Adrenal gland (tissue), 12 donors: Measurements from ENCODE around the gene METTL1. TPM values are rescaled to one million over a fixed set of nuclear protein-coding genes. Genes with fewer than 3 reads are reported as not detected.

ENCODE experiments used
- DNase-seq, 7 donors: peaks; one replicate each; pipeline ENCODE4 v3.0.0-alpha.2; 2019 to 2020
- H3K27ac ChIP-seq, 5 donors: fragments of 200-600 bp; sonication (generic) in 4 of 5; 1 replicate in 3 of 5; 2 replicates in 2 of 5; pipeline versions ENCODE4 v1.5.1 to v1.8.0; 2016 to 2020; ENCODE audit warnings: mild to moderate bottlenecking in 1 of 5
- H3K27me3 ChIP-seq: fragments of 200-600 bp; 2 replicates; pipeline ENCODE4 v1.8.0; 2021
- H3K36me3 ChIP-seq, 2 donors: fragments of 200-600 bp; replicated peaks in 1 of 2; 1 replicate in 1 of 2; 2 replicates in 1 of 2; pipeline versions ENCODE4 v1.5.1 to v1.8.0; 2018 to 2022
- H3K4me1 ChIP-seq, 2 donors: fragments of 200-600 bp; replicated peaks in 1 of 2; 1 replicate in 1 of 2; 2 replicates in 1 of 2; pipeline versions ENCODE4 v1.5.1 to v1.8.0; 2018 to 2021
- H3K4me3 ChIP-seq, 4 donors: fragments of 200-600 bp; sonication (generic) in 3 of 4; one replicate each; pipeline ENCODE4 v1.5.1; 2016 to 2018
- H3K9me3 ChIP-seq, 3 donors: fragments of 200-600 bp; sonication (generic) in 1 of 3; replicated peaks in 1 of 3; 1 replicate in 2 of 3; 2 replicates in 1 of 3; pipeline versions ENCODE4 v1.5.1 to v1.8.0; 2016 to 2021
- POLR2A ChIP-seq, 2 donors: fragments of 450-650 bp; IDR thresholded peaks; one replicate each; pipeline ENCODE4 v1.6.1; 2017; ENCODE audit warnings: antibody characterized with exemption in 2 of 2, mild to moderate bottlenecking in 2 of 2, moderate library complexity in 1 of 2
- WGBS, 4 donors: extraction: QIAGEN DNeasy Blood & Tissue Kit in 2 of 4; methylation state at CpG; one replicate each; pipeline versions ENCODE4 v1.1.5 to v1.1.7; 2013 to 2017; 5-methylcytosine and 5-hydroxymethylcytosine counted together
- intact Hi-C, 2 donors: fragments of 100-400 bp; cut with DNase I; formaldehyde crosslinking; loops; one replicate each; pipeline versions ENCODE4 v1.14.1 to v1.15.0; 2022 to 2023
- polyA plus RNA-seq, 3 donors: library from polyadenylated mRNA; stranded (reverse); fragments of 200-250 nt in 2 of 3; fragments of 350-450 nt in 1 of 3; fragmentation: Illumina TruSeq in 1 of 3; extraction: RNeasy Lipid Tissue Mini Kit (QIAGEN cat#74804) in 1 of 3; gene quantifications; one replicate each; pipeline ENCODE4 v1.2.3, GENCODE V29; 2013 to 2014
- total RNA-seq, 9 donors: library from RNA; depleted of rRNA in 4 of 9; stranded (reverse); fragments of >200 nt in 4 of 9; fragments of 120-200 nt in 1 of 9; fragmentation: NEBNext Ultra II Directional in 1 of 9; extraction: Animal tissue kit (Norgen Biotek cat#: 25700) in 1 of 9; gene quantifications; one replicate each; pipeline versions ENCODE4 v1.1.0 to v1.2.4, GENCODE V29; 2013 to 2023
- TF ChIP-seq, protein P1 (sequence below), 6 experiments: fragments of 450-650 bp in 4 of 6; fragments of 200-600 bp in 2 of 6; sonication (generic) in 1 of 6; IDR thresholded peaks; 1 replicate in 5 of 6; 2 replicates in 1 of 6; pipeline versions ENCODE4 v1.5.1 to v1.8.0; 2016 to 2021; ENCODE audit warnings: antibody characterized with exemption in 6 of 6, mild to moderate bottlenecking in 2 of 6, moderate library complexity in 1 of 6
- donor health status: healthy with polysubstance abuse.
- donor health status: Bipolar disorder and iron deficiency.
- donor health status: DM: yes; HTN: yes; CAD: no.
- donor health status: DM: no; HTN: no; CAD: no.
- donor health status: DM: no; HTN: no; CAD: no.
- donor health status: DM: yes; HTN: yes; CAD: no.

METTL1 gene
- total and polyA plus RNA-seq, 12 donors: 4.7 to 87.8 (median 28.0) TPM

DNA sequence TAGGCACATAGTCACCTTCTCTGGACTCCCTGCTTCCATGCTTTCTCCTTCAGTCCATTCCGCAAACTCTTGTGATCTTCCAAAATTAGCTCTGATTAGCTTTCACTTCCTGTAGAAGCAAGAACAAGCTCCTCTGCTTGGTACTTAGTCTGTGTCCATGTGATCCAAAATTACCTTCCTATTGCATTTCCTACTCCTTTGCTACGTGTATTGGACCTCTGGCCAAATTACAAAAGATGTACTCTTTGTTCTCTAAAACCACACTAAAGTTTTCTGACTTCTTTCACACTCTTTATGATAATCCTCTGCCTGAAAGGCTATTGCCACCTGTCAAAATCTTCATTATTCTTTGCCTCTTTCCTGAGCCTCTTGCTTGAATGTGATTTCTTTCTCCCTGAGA lies 9.9 kb upstream of the METTL1 start:
- Histone ChIP-seq H3K36me3 (peaks cover 0 to 23% of the 10 kb centered on the region in 2 donors), H3K27me3 (no peaks in the 10 kb centered on the region), H3K27ac (peak overlapping the region in 1 of 5 donors; percentile 14), H3K4me1 (peaks cover 7 to 15% of the 10 kb centered on the region in 2 donors), H3K9me3 (no peaks in the 10 kb centered on the region), H3K4me3 (no peak overlapping the region)
- intact Hi-C loops: no loop called here
- DNase-seq: no peak
- TF ChIP-seq POLR2A (IDR thresholded peaks at IDR 0.05): no peak
- TF ChIP-seq, protein P1, sequence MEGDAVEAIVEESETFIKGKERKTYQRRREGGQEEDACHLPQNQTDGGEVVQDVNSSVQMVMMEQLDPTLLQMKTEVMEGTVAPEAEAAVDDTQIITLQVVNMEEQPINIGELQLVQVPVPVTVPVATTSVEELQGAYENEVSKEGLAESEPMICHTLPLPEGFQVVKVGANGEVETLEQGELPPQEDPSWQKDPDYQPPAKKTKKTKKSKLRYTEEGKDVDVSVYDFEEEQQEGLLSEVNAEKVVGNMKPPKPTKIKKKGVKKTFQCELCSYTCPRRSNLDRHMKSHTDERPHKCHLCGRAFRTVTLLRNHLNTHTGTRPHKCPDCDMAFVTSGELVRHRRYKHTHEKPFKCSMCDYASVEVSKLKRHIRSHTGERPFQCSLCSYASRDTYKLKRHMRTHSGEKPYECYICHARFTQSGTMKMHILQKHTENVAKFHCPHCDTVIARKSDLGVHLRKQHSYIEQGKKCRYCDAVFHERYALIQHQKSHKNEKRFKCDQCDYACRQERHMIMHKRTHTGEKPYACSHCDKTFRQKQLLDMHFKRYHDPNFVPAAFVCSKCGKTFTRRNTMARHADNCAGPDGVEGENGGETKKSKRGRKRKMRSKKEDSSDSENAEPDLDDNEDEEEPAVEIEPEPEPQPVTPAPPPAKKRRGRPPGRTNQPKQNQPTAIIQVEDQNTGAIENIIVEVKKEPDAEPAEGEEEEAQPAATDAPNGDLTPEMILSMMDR (IDR thresholded peaks at IDR 0.05): no peak
- 62 to 73% (median 65%) methylated on average over 2 of the region's 2 CpGs for WGBS, 4 donors

DNA sequence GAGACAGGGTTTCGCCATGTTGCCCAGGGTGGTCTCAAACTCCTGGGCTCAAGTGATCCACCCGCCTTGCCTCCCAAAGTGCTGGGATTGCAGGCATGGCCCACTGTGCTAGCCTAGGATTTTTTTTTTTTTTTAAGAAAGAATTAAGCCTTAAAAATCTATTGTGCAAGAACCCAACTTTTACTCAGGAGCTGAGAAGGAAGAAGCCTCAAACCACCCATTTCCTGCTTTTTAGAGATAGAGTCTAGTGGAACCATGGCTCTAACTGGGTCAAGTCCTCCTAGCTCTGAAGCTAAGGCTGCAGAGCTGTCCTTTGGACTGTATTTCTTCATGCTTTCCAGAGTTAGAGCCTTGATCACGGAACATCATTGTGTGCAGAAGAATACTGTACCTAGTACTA lies 9.3 kb upstream of the METTL1 start:
- intact Hi-C loops: no loop called here

DNA sequence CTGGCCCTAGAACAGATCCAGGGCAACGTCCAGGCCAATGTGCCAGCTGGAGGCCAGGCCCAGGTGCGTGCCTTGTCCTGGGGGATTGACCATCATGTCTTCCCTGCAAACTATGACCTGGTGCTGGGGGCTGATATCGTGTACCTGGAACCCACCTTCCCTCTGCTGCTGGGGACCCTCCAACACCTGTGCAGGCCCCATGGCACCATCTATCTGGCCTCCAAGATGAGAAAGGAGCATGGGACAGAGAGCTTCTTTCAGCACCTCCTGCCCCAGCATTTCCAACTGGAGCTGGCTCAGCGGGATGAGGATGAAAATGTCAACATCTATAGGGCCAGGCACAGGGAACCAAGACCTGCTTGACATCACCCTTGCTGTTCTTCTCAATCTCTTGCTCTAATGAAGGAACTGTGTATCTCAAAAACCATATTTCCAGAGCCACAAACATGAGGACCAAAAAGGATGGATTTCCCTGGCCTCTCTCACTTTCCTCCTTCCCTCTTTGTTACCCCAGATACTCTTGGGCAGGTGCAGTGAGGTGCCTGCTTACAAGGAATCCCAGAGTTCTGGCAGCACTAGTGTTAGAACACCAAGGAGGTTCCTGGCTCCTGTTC lies 8.5 kb upstream of the METTL1 start:
- Histone ChIP-seq H3K27ac (no peak overlapping the region), H3K27me3 (no peaks in the 10 kb centered on the region), H3K4me1 (peaks cover 7 to 15% of the 10 kb centered on the region in 2 donors), H3K36me3 (peaks cover 0 to 9% of the 10 kb centered on the region in 2 donors), H3K4me3 (no peak overlapping the region), H3K9me3 (no peaks in the 10 kb centered on the region)
- intact Hi-C loops: no loop called here
- WGBS, 4 donors: 93 to 100% (median 97%) methylated on average over 1 to 4 of the region's 4 CpGs
- TF ChIP-seq POLR2A (IDR thresholded peaks at IDR 0.05): no peak
- TF ChIP-seq, protein P1 (IDR thresholded peaks at IDR 0.05): no peak
- DNase-seq: no peak

More for the DNA sequence above, 9.3 kb upstream of the METTL1 start:
- Histone ChIP-seq H3K9me3 (no peaks in the 10 kb centered on the region), H3K4me1 (peaks cover 7 to 15% of the 10 kb centered on the region in 2 donors), H3K36me3 (peaks cover 0 to 17% of the 10 kb centered on the region in 2 donors), H3K27ac (no peak overlapping the region), H3K27me3 (no peaks in the 10 kb centered on the region), H3K4me3 (no peak overlapping the region)
- TF ChIP-seq POLR2A (IDR thresholded peaks at IDR 0.05): no peak
- TF ChIP-seq, protein P1 (IDR thresholded peaks at IDR 0.05): no peak
- no peak for DNase-seq
- 89 to 96% (median 91%) methylated on average over 3 of the region's 3 CpGs for WGBS, 4 donors

DNA sequence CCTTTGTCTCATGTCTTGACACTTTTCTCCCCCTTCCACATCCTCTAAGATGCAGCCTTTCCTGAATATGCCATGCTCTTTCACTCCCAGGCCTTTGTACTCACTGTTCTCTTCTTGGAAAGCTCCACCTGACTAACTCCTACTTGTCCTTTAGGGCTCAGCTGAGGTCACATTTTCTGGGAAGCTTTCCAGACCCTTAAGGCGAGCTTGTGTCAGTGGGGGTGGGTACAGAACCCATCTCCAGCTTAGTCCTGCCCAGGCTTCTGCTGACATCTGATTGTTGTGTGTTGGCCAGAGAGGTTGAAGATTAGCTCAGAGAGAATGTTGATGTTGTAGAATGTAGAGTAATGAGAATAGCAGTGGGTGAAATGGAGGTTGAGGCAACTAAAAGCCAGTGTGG lies 7.8 kb upstream of the METTL1 start:
- H3K4me3 ChIP-seq: no peak overlapping the region
- no peak overlapping the region for H3K27ac ChIP-seq
- H3K36me3 ChIP-seq: peaks cover 0 to 5% of the 10 kb centered on the region in 2 donors
- peak in 1 of 7 donors; percentile 28 for DNase-seq
- intact Hi-C loops: no loop called here
- peaks cover 7 to 15% of the 10 kb centered on the region in 2 donors for H3K4me1 ChIP-seq
- WGBS, 4 donors: 24 to 67% (median 46%) methylated on average over 1 of the region's 1 CpG
- no peaks in the 10 kb centered on the region for H3K9me3 ChIP-seq
- no peaks in the 10 kb centered on the region for H3K27me3 ChIP-seq
- TF ChIP-seq POLR2A (IDR thresholded peaks at IDR 0.05): no peak

DNA sequence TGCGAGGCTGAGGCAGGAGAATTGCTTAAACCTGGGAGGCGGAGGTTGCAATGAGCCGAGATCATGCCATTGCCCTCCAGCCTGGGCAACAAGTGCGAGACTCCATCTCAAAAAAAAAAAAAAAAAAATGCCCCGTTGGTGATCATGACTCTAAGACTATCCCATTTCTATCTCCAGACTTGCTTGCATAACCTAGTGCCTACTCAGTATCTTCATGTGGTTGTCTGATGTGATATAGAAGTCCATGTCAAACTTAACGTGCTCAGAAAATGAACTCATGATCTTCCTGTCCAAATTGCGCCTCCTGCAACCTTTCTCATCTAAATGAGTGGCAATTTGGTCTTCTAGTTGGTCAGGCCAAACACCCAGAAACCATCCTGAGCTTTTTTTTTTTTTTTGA lies 6.0 kb upstream of the METTL1 start:
- intact Hi-C loops: no loop called here
- H3K27ac ChIP-seq: no peak overlapping the region
- no peak overlapping the region for H3K4me3 ChIP-seq
- H3K4me1 ChIP-seq: peaks cover 6 to 8% of the 10 kb centered on the region in 2 donors
- H3K36me3 ChIP-seq: peaks cover 0 to 5% of the 10 kb centered on the region in 2 donors
- DNase-seq: no peak
- TF ChIP-seq, protein P1 (IDR thresholded peaks at IDR 0.05): no peak
- TF ChIP-seq POLR2A (IDR thresholded peaks at IDR 0.05): no peak
- no peaks in the 10 kb centered on the region for H3K27me3 ChIP-seq
- no peaks in the 10 kb centered on the region for H3K9me3 ChIP-seq
- 89 to 93% (median 92%) methylated on average over 7 of the region's 7 CpGs for WGBS, 4 donors
